Fibroblast of lung (primary cell): ENCODE results near the gene LCA5L.
"Not testable (repeated sequence)": the region's sequence is repeated elsewhere in the genome, so short reads cannot be mapped to it uniquely, and the experiment has no call there.

Experiments
- EZH2 ChIP-seq: IDR thresholded peaks from 2 replicates; pipeline ENCODE4 v1.5.1; 2012; ENCODE audit warnings: low read length, control low read depth, mild to moderate bottlenecking; ENCODE audit errors: missing control alignments
- TF ChIP-seq, protein P1 (sequence below), 2 donors: IDR thresholded peaks in 1 of 2; conservative IDR thresholded peaks in 1 of 2; 1 replicate in 1 of 2; 2 replicates in 1 of 2; pipeline ENCODE4 v1.5.1; 2011 to 2012; ENCODE audit warnings: low read length in 2 of 2, control low read depth in 1 of 2, inconsistent platforms in 1 of 2, low read depth in 1 of 2, mild to moderate bottlenecking in 1 of 2

- TF ChIP-seq, protein P1, sequence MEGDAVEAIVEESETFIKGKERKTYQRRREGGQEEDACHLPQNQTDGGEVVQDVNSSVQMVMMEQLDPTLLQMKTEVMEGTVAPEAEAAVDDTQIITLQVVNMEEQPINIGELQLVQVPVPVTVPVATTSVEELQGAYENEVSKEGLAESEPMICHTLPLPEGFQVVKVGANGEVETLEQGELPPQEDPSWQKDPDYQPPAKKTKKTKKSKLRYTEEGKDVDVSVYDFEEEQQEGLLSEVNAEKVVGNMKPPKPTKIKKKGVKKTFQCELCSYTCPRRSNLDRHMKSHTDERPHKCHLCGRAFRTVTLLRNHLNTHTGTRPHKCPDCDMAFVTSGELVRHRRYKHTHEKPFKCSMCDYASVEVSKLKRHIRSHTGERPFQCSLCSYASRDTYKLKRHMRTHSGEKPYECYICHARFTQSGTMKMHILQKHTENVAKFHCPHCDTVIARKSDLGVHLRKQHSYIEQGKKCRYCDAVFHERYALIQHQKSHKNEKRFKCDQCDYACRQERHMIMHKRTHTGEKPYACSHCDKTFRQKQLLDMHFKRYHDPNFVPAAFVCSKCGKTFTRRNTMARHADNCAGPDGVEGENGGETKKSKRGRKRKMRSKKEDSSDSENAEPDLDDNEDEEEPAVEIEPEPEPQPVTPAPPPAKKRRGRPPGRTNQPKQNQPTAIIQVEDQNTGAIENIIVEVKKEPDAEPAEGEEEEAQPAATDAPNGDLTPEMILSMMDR (conservative IDR thresholded peaks at IDR 0.05 in 1 of 2, IDR thresholded peaks at IDR 0.05 in 1 of 2; ENCODE audit: low read depth in 1 of 2, low read length in 2 of 2) = not testable (repeated sequence)
- not testable (repeated sequence) for TF ChIP-seq EZH2
These were observed 63.5 kb downstream of the LCA5L start for GRCh38 chr21:39382096-39382495.
